ENCODE data around the gene ORAI3.

ORAI3 gene

GRCh38 chr16:30992276-30992780 is 43.5 kb downstream of the ORAI3 start:
- DNase-seq, result no peak

DNA sequence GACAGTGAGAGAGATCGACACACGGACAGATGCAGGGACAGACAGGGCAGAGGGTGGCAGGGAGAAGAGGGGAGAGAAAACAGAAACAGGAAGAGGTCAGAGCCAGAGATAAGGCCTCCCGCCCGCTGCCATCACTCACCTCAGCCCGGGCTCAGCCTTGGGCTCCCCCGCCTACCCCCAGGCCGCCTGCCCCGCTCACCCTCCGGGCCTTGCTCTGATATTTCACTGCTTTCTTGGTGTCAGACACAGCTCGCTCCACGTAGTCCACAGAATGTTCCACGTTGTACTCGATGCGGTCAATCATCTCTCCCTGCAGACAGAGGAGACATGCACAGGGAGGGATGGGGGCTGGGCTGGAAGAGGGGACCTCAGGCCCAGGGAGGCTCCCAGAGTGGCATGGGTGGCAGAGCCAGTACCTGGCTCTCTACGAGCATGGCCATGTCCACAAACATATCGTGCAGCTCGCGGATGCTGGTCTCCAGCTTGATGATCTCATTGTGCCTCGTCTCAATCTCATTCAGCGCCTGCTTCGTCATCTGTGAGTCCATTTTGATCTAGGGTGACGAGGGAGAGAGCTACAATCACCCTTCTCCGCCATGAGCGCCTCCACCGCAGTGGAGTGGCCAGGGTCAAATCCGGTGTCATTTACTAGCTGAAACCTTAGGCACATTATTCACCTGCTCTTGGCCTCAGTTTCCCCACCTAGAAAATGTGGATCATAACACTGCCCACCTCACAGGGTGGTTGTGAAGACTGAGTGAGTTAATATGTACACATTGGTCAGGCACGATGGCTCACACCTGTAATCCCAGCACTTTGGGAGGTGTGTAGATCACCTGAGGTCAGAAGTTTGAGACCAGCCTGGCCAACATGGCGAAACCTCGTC is 44.3 kb downstream of the ORAI3 start:
- no peak for DNase-seq

- no peak for DNase-seq
Measured at GRCh38 chr16:30995927-30996323, 47.1 kb downstream of the ORAI3 start.

GRCh38 chr16:30996324-30996984 is 47.6 kb downstream of the ORAI3 start:
- no peak for DNase-seq

GRCh38 chr16:30996985-30997724 is 48.3 kb downstream of the ORAI3 start:
- peak; percentile 80 for DNase-seq

- peak; percentile 86 for DNase-seq
Measured at GRCh38 chr16:30997725-30998711, 49.1 kb downstream of the ORAI3 start.

DNA sequence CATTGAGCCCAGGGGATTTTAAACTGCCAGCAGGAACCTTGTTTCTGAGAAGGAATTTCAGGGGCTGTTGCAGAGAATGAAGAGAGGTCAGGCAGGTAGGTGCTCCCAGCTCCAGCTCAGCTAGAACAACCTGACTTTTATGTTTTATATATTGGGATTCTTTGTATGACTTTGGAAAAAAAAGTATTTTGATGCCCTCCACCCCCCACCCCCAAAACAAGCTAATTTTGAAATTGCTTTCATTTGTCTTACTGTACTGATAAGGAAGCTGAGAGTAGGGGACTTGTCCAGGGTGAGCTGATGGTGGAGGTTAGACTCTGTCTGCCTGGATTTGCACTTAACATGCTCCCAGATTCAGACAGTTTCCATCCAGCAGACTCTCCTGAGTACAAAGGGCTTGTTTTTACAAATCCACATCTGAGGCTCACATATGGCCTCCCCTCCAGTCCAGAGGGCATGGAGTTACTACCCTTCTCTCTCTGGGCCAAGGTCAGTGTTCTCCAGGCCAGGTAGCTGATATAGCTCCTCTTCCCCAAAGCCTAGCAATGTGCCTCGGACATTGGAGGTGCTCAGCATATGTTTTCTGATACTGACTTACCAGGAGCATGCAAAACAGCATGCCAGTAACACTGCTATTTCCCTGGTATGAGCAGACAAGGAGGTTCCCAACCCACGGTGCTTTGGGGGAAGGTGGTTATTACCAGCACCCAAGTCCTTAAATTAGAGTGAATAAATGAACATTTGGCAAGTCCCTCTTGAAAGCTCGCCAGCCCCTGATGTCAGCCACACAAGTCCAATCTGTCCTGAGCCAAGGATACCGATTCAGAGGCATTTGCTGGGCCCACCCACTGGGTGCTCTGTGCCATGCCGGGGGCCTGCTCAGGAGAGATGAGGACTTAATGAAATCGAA is 50.2 kb downstream of the ORAI3 start:
- DNase-seq, result peak; percentile 11

DNA sequence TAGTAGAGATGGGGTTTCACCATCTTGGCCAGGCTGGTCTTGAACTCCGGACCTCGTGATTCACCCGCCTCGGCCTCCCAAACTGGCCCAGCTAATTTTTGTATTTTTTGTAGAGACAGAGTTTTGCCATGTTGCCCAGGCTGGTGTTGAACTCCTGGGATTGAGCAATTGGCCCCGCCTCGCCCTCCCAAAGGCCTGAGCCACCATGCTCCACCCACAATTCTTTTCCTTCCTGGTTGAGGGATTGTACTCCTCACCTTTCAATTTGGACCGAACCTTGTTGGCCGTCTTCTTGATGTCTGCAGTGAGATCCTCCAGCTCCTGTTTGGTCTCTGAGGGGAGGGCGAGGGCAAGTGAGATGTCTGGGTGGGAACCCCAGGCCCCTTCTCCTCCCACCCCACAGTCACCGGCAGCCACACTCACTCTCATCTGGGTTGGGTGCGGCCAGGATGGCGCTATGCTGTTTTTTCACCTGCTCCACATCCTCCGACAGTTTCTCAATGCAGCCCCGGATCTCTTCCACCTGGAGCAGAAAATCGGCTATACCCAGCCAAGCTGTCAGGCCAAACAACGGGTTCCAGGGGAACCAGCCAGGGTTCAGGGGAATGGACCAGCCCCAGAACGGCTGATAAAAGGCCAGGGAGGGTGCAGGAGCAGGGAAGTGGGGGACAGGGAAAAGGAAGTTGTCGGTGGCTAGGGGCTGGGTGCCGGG is 52.0 kb downstream of the ORAI3 start:
- no peak for DNase-seq

GRCh38 chr16:31001507-31002249 is 52.8 kb downstream of the ORAI3 start:
- no peak for DNase-seq

GRCh38 chr16:31002250-31002700 is 53.4 kb downstream of the ORAI3 start:
- DNase-seq, result no peak

GRCh38 chr16:31002862-31003341 is 54.0 kb downstream of the ORAI3 start:
- peak; percentile 36 for DNase-seq

GRCh38 chr16:31003744-31004143 is 54.9 kb downstream of the ORAI3 start:
- DNase-seq, result no peak

Data from fibroblast of skin of scalp (primary cell).